SW480 (cell line): ENCODE data around the gene RIF1.
"Not testable (repeated sequence)": the region's sequence is repeated elsewhere in the genome, so short reads cannot be mapped to it uniquely, and the experiment has no call there.

Experiments used
- DNase-seq: peaks from one replicate; pipeline ENCODE4 v3.0.0-alpha.2; 2016; ENCODE audit warnings: low spot score

Gene RIF1

GRCh38 chr2:151409601-151410484 is at the start of gene RIF1:
RIF1 (plus strand) TSS chr2:151409902; CDS start chr2:151410424, 522 bp downstream.
- peak; percentile 95 for DNase-seq

GRCh38 chr2:151361674-151362370 is 47.9 kb upstream of the RIF1 start:
- no peak for DNase-seq

GRCh38 chr2:151363709-151364108 is 46.0 kb upstream of the RIF1 start:
- DNase-seq = no peak

- DNase-seq = no peak
Observed at GRCh38 chr2:151367571-151367970, 42.1 kb upstream of the RIF1 start.

- no peak for DNase-seq
Observed at GRCh38 chr2:151374436-151374835, 35.3 kb upstream of the RIF1 start.

GRCh38 chr2:151379169-151379568 is 30.5 kb upstream of the RIF1 start:
- DNase-seq = no peak

GRCh38 chr2:151380580-151381235 is 29.0 kb upstream of the RIF1 start:
- no peak for DNase-seq

GRCh38 chr2:151381266-151381665 is 28.4 kb upstream of the RIF1 start:
- DNase-seq = no peak

- no peak for DNase-seq
Observed at GRCh38 chr2:151388011-151388410, 21.7 kb upstream of the RIF1 start.

- DNase-seq = no peak
Observed at GRCh38 chr2:151391436-151391835, 18.3 kb upstream of the RIF1 start.

GRCh38 chr2:151394509-151394908 is 15.2 kb upstream of the RIF1 start:
- DNase-seq = no peak

- DNase-seq = no peak
Observed at GRCh38 chr2:151395509-151396374, 14.0 kb upstream of the RIF1 start.

GRCh38 chr2:151399981-151400380 is 9.7 kb upstream of the RIF1 start:
- DNase-seq = no peak

- no peak for DNase-seq
Observed at GRCh38 chr2:151401149-151401548, 8.6 kb upstream of the RIF1 start.

- no peak for DNase-seq
Observed at GRCh38 chr2:151403914-151404313, 5.8 kb upstream of the RIF1 start.

GRCh38 chr2:151405376-151405775 is 4.3 kb upstream of the RIF1 start:
- no peak for DNase-seq

- DNase-seq = no peak
Observed at GRCh38 chr2:151407281-151407680, 2.4 kb upstream of the RIF1 start.

GRCh38 chr2:151408788-151409600 is 708 bp upstream of the RIF1 start:
- DNase-seq = no peak

- peak; percentile 48 for DNase-seq
Observed at GRCh38 chr2:151410485-151410834, 758 bp downstream of the RIF1 start.

GRCh38 chr2:151417650-151418049 is 7.9 kb downstream of the RIF1 start:
- DNase-seq = no peak

- DNase-seq = not testable (repeated sequence)
Observed at GRCh38 chr2:151421681-151422080, 12.0 kb downstream of the RIF1 start.
